Measurements from ENCODE around the gene JMY.

Gene JMY

DNA sequence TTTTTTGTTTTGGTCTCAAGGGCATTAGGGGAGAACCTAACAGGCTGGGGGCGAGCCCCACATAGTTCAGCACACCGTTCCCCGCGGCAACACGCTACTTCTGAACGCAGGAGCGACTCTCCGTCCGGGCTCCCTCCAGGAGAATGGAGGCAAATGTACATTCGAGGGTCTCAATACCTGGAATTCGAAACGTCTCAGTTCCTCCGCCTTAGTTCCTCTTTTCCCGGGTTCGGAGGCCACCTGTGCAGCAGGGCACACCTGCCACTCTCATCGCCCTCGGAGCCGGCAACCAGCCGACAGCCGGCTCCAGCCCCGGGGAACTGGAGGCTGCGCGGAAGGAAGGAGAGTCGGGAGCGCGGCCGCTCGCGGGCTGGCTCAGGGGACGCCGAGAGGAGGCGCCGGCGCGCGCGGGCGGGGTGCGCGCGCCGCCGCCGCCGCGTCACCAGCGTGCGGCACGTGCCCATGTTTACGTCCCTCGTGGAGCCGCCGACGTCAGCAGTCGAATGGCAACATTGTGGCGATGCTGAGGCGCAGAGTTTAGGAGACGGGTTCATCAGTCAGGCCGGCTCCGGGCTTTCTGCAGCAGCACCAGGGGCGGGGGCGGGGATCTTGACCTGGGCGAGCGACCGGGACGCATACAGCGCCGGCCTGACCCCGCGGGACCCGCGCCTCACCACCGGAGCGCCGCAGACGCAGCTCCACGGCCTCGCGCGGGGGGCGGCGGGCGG is at the start of gene JMY:
JMY (plus strand) TSS at position 498 of the 728 bp plus-strand sequence. CDS start 520 bp downstream, outside the sequence.
- DNase-seq: peak in 55 of 56 donors; percentile 24 to 91 (median 81)

DNA sequence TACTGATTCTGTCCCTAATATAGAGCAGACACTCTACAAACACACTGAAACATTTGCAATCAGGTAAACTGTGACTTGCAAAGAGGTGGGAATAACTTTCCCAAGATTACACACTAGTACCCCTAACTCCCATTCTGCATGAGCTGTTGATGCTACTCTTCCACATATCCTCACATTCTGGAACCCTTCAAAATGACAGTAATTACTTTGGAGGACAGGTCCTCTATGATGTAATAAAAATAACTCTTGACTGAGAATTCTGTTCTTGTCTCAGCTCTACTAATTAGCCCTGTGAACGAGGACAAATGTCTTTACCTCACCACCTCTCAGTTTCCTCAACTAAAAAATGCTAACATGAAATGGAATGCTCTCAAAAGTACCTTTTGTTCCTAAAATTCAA is 49.5 kb upstream of the JMY start:
- DNase-seq: no peak

DNA sequence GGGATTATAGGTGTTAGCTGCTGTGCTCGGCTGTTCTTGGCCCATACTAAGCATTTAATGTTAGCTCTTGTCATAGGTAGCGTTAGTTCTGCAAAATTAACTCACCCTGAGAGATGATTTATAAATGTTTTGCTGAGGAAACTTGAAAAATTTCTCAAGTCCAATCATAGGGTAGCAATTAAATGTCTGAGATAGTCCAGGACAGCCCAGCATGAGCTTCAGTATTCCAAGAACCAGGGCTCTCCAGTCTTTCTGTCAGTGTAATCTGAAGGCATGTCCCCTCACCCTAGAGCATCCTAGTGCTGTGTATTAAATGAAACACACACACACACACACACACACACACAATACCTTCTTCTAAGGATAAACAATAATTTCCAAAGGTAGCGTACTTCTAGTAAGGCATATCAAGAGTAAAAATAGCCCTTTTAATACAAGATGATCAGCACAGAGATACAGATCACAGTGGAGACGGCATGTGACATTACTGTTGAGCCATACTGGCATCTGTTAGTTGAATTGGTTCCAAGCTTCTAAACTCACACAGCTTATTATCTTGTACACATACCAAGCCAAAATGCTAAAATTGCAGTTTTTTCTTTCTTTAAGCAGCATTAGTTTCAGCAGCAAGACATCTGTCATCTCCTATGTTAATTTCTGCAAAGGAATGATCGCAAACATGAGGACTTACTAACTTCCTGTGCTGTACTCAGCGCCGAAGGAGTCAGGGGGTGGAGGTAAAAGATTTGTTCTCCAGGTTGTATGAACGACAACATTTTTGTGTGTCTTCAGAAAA is 46.3 kb upstream of the JMY start:
- no peak for DNase-seq

DNA sequence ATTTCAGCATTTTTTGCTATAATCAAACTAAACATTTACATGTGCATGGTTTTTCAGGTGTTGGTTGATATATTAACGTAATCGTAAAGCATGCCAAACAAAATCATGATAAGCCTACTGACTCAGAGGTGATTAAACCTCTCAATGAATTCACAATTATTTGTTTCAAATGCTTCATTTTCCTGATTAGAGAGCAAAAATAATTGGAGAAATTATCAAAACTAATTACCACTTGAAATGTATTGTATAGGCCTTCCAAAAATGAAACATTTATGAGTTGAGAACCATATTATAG is 45.7 kb upstream of the JMY start:
- no peak for DNase-seq

DNA sequence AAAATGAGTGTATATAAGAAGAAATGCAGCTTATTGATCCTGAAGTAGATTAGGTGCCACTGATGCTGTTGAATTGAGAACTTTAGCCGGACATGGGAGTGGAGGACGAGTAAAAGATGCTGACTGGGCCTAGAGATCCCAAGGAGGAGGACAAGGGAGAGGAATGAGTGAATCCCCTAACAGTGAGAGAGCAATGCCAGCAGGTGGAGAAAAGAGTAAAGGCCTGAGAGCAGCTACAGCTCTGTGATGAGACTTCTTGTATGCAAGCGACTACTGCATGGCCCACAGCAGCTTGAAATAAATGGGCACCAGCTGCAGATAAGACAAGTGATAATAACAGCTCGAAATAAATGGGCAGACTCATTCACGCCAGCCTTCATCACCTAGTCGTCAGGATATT is 44.5 kb upstream of the JMY start:
- no peak for DNase-seq

GRCh38 chr5:79193643-79194042 is 42.3 kb upstream of the JMY start:
- no peak for DNase-seq

- no peak for DNase-seq
Observed at GRCh38 chr5:79200573-79201183, 35.3 kb upstream of the JMY start.

GRCh38 chr5:79201206-79201605 is 34.7 kb upstream of the JMY start:
- DNase-seq: no peak

GRCh38 chr5:79202076-79202475 is 33.9 kb upstream of the JMY start:
- DNase-seq: no peak

DNA sequence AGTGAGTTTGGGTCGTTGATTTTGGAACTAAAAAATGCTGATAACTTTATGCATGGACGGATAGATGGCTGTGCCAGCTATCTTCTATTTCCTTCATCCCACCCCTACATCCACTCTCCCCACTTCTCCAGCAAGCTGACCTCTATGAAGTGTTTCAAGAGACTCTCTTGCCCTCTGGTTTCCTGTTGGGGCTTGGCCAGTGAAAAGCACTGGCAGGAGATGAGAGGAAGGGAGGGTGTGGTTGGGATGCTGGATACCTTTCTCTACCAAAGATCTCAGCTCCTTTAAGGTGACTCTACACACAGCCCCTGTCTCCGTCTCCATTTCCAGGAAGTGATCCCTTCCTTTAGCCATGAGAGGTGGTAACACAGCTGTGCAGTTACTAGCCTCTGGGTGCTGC is 30.0 kb upstream of the JMY start:
- no peak for DNase-seq

- DNase-seq: no peak
Observed at GRCh38 chr5:79206541-79206940, 29.4 kb upstream of the JMY start.

DNA sequence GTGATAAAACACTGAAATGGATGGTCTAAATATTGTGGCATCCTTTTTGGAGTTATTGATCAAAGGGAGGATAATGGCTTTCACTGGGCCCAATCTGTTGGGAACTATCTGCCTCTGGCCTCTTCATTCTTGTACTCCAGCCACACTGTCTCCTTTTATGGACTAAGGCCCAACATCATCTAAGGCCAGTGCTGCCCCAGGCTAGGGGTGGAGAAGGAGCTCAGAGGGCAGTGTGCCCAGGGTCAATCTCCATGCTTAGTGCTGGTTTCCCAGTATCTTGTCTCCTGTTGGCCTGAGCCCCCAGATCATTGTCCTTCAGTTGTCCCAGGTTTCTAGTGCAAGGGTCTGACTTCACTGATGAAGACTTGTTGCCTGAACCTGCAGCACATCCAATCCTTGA is 26.4 kb upstream of the JMY start:
- no peak for DNase-seq

DNA sequence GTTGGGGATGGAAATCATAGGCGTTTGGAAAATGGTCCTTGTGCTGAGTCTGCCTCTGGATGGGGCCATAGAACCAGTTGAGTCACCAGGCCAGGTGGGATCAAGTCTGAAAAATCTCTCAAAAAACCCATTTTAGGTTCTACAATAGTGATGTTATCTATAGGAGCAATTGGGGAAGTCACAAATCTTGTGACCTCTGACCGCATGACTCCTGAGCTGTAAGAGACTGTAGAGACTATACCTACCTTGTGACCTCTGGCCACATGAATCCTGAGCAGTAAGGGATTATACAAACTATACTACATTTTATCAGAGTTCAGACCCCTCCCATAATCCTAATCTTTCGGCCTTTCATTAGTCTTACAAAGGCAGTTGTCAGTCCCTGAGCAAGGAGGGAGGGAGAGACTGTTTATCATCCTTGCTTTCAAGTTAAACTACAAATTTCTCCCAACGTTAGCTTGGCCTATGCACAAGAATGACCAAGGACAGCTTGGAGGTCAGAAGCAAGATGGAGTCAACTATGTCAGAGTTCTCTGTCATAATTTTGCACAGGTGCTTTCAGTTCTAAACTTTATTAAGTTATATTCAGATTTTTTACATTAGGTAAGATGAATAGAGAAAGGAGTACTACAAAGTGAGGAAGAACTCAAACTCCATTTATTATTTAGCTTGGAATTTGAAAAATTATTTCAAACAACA is 11.5 kb upstream of the JMY start:
- no peak for DNase-seq

- DNase-seq: no peak
Observed at GRCh38 chr5:79225026-79225425, 10.9 kb upstream of the JMY start.

GRCh38 chr5:79225441-79225840 is 10.5 kb upstream of the JMY start:
- no peak for DNase-seq

DNA sequence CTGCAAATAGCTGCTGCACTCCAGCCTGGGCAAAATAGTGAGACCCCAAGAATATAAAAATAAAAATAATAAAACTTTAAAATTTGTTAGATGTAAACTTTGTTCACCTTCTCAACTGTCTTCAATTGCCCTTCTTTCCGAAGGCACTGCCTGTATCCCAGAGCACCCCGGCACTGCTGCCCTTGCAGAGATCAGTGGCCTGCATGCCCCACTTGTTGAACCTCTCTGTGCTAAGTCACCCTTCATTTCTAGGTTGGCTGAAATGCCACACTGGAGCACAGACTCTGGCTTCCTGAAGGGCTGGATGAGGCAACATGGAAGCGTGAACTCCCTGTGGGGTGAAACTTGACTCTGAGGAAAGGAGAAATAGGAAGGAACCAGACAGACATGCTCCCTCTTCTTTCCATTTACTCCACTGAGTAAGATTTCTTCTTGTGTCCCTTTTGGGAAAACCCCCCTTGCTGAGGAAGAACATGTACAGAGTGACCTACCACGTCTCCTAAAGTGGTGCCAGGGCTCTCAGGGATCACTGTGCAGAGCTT is 8.4 kb upstream of the JMY start:
- DNase-seq: no peak

DNA sequence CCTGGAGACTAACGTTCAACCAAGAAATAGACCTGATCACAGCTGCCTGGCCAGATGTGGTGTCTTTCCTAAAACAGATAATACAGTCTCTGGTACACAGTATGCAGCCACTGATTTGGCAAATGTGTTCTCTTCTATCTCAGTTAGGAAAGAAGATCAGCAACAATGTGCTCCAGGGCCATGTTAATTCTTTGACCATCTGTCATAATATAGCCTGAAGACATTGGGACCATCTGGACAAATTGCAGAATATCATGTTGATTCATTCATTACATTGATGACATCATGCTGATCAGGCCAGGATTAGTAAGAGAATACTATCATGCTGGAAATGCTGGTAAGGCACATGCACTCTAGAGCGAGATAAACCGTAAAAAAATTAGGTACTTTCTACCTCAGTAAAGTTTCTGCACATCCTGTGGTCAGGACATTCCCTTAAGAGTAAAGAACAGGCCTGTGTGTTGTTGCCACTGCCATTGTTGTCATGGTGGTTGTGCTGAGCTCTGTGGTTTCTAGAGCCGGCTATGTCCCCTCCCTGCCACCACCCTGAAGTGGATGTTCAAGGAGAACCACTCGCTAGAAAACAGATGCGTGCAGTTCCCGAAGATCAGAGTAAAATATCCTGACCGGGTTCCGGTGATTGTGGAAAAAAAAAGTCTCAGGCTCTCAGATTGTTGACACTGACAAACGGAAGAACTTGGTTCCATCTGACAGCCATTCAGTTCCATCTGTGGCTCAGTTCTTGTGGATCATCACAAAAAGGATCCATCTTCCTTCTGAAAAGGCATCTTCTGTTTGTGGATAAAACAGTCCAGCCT is 6.4 kb upstream of the JMY start:
- DNase-seq: no peak

- DNase-seq: no peak
Observed at GRCh38 chr5:79235261-79235633, 684 bp upstream of the JMY start.

GRCh38 chr5:79236362-79236969 is 535 bp downstream of the JMY start:
- DNase-seq: peak in 22 of 56 donors; percentile 23 to 66 (median 44)

- peak in 22 of 56 donors; percentile 4 to 45 (median 22) for DNase-seq
Observed at GRCh38 chr5:79236970-79237739, 1.2 kb downstream of the JMY start.

Data from nucleus accumbens (tissue), 56 donors.